GM19099 (cell line): Measurements from ENCODE around the gene ZBTB42.

ENCODE experiments used
- POLR2A ChIP-seq: IDR thresholded peaks from 3 replicates; pipeline ENCODE4 v1.6.1; 2011; ENCODE audit warnings: low read depth; ENCODE audit not compliant: insufficient read length; ENCODE audit errors: extremely low read depth

The ZBTB42 gene

GRCh38 chr14:104775073-104775489 is 25.8 kb upstream of the ZBTB42 start:
- no peak for TF ChIP-seq POLR2A

- TF ChIP-seq POLR2A = no peak
Measured at GRCh38 chr14:104776481-104776880, 24.4 kb upstream of the ZBTB42 start.

GRCh38 chr14:104776961-104777807 is 23.7 kb upstream of the ZBTB42 start:
- TF ChIP-seq POLR2A = no peak

- no peak for TF ChIP-seq POLR2A
Measured at GRCh38 chr14:104777808-104778249, 23.1 kb upstream of the ZBTB42 start.

GRCh38 chr14:104778694-104779331 is 22.1 kb upstream of the ZBTB42 start:
- TF ChIP-seq POLR2A = no peak

GRCh38 chr14:104779776-104780512 is 21.0 kb upstream of the ZBTB42 start:
- no peak for TF ChIP-seq POLR2A

- TF ChIP-seq POLR2A = no peak
Measured at GRCh38 chr14:104780513-104781030, 20.3 kb upstream of the ZBTB42 start.

- TF ChIP-seq POLR2A = no peak
Measured at GRCh38 chr14:104781271-104782077, 19.4 kb upstream of the ZBTB42 start.

- no peak for TF ChIP-seq POLR2A
Measured at GRCh38 chr14:104782086-104782807, 18.7 kb upstream of the ZBTB42 start.

- TF ChIP-seq POLR2A = no peak
Measured at GRCh38 chr14:104782808-104783139, 18.1 kb upstream of the ZBTB42 start.

GRCh38 chr14:104783484-104784217 is 17.2 kb upstream of the ZBTB42 start:
- TF ChIP-seq POLR2A = no peak

- no peak for TF ChIP-seq POLR2A
Measured at GRCh38 chr14:104784218-104784568, 16.7 kb upstream of the ZBTB42 start.
